ENCODE measurements around the gene LY86.

- no peak for TF ChIP-seq HDAC6 (IDR thresholded peaks at IDR 0.05; ENCODE audit: unreplicated experiment)
- no peak for TF ChIP-seq POLR2A (IDR thresholded peaks at IDR 0.05; ENCODE audit: low read depth, low read length)
- TF ChIP-seq FOXM1 (IDR thresholded peaks at IDR 0.05; ENCODE audit: low read depth, low read length) = no peak
- no peak for TF ChIP-seq GABPA (IDR thresholded peaks at IDR 0.05; ENCODE audit: low read depth)
- no peak for TF ChIP-seq CHD2 (IDR thresholded peaks at IDR 0.05; ENCODE audit: borderline replicate concordance, low read depth, low read length)
- TF ChIP-seq CEBPB (IDR thresholded peaks at IDR 0.05; ENCODE audit: borderline replicate concordance in 1 of 2, low read depth in 2 of 2, low read length in 2 of 2) = no peak
- TF ChIP-seq CTCF (IDR thresholded peaks at IDR 0.05 in 2 of 3, conservative IDR thresholded peaks at IDR 0.05 in 1 of 3; ENCODE audit: control insufficient read depth in 2 of 3, extremely low read depth in 1 of 3, insufficient read depth in 1 of 3, low read depth in 3 of 3, low read length in 3 of 3) = no peak
- TF ChIP-seq STAT1 (conservative IDR thresholded peaks at IDR 0.05) = no peak
- no peak for TF ChIP-seq CUX1 (IDR thresholded peaks at IDR 0.05; ENCODE audit: insufficient replicate concordance, low read depth, low read length)
- TF ChIP-seq POLR2AphosphoS5 (IDR thresholded peaks at IDR 0.05; ENCODE audit: low read length) = no peak
These were observed 23.0 kb upstream of the LY86 start for GRCh38 chr6:6565488-6565887.

Measured in GM12878 (cell line).